ENCODE results near the gene MRPL39.
A peak's percentile ranks its signal among the peaks of the same experiment; 100 is the strongest.

MRPL39 gene

GRCh38 chr21:25607151-25608043 is at the start of gene MRPL39:
Gene MRPL39, minus strand, starts transcription at chr21:25607481. Its CDS starts 6 bp downstream, at chr21:25607475.
- Mint-ChIP-seq H3K9me3 (no peaks in the 10 kb centered on the region), H3K27me3 (no peaks in the 10 kb centered on the region), H3K4me3 (peak within 1 kb of the TSS; percentile 89), H3K36me3 (peaks cover 16% of the 10 kb centered on the region), H3K4me1 (peaks cover 35% of the 10 kb centered on the region), H3K27ac (peak within 1 kb of the TSS; percentile 90)
- peak; percentile 95 for ATAC-seq

- no peak for ATAC-seq
- H3K4me1 Mint-ChIP-seq, result no peaks in the 10 kb centered on the region
- no peak overlapping the region for H3K4me3 Mint-ChIP-seq
- H3K27ac Mint-ChIP-seq, result no peak overlapping the region
- H3K9me3 Mint-ChIP-seq, result peaks cover 3% of the 10 kb centered on the region
- no peaks in the 10 kb centered on the region for H3K36me3 Mint-ChIP-seq
- no peaks in the 10 kb centered on the region for H3K27me3 Mint-ChIP-seq
Measured at GRCh38 chr21:25656412-25656811, 49.1 kb upstream of the MRPL39 start.

- ATAC-seq, result no peak
- Mint-ChIP-seq H3K36me3 (no peaks in the 10 kb centered on the region), H3K4me3 (no peak overlapping the region)
Measured at GRCh38 chr21:25649146-25649545, 41.9 kb upstream of the MRPL39 start.

DNA sequence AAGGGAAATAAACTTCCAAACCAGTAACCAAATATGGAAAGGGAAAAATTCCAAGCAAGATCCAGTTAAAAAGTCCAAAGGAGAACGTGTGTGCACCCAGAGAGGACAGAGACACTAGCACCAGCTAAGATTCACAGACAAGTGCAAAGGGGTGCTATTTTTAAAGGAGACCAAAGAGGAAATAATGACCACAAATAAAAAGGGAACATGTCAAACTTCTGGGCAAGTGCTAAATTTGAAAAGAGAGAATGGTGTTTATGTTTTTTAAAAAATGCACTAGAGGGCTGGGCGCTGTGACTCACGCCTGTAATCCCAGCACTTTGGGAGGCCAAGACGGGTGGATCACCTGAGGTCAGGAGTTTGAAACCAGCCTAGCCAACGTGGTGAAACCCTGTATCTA is 40.4 kb upstream of the MRPL39 start:
- H3K4me1 Mint-ChIP-seq, result peaks cover 16% of the 10 kb centered on the region
- H3K27ac Mint-ChIP-seq, result no peak overlapping the region
- no peak overlapping the region for H3K4me3 Mint-ChIP-seq
- no peak for ATAC-seq
- no peaks in the 10 kb centered on the region for H3K9me3 Mint-ChIP-seq
- no peaks in the 10 kb centered on the region for H3K36me3 Mint-ChIP-seq
- no peaks in the 10 kb centered on the region for H3K27me3 Mint-ChIP-seq

More at GRCh38 chr21:25649146-25649545, 41.9 kb upstream of the MRPL39 start:
- no peaks in the 10 kb centered on the region for H3K27me3 Mint-ChIP-seq
- H3K27ac Mint-ChIP-seq, result no peak overlapping the region
- peaks cover 16% of the 10 kb centered on the region for H3K4me1 Mint-ChIP-seq
- H3K9me3 Mint-ChIP-seq, result no peaks in the 10 kb centered on the region

DNA sequence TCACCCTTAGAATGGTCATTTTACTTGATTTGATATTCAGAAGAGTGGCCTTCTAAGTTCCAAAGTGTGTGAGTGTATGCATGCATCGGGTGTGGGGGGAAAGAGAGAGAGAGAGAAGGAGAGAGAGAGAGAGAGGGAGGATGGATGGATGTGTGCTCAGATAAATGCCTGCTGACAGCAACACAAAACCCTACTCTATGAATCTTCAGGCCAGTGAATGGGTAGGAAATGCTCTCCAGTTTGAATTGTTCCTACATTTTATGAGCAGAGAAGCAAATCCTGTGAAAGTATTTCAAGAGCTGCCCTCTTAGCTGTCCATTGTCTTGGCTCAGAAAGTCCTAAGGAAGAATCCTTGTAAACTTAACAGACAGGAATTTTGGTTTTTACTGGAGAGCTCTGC is 39.2 kb upstream of the MRPL39 start:
- Mint-ChIP-seq H3K4me1 (peaks cover 16% of the 10 kb centered on the region), H3K4me3 (no peak overlapping the region), H3K9me3 (no peaks in the 10 kb centered on the region), H3K36me3 (no peaks in the 10 kb centered on the region), H3K27me3 (no peaks in the 10 kb centered on the region), H3K27ac (no peak overlapping the region)
- ATAC-seq, result no peak

GRCh38 chr21:25643486-25643885 is 36.2 kb upstream of the MRPL39 start:
- ATAC-seq, result no peak
- peaks cover 11% of the 10 kb centered on the region for H3K27me3 Mint-ChIP-seq
- H3K4me1 Mint-ChIP-seq, result peaks cover 30% of the 10 kb centered on the region
- no peak overlapping the region for H3K27ac Mint-ChIP-seq
- no peak overlapping the region for H3K4me3 Mint-ChIP-seq
- H3K36me3 Mint-ChIP-seq, result no peaks in the 10 kb centered on the region
- no peaks in the 10 kb centered on the region for H3K9me3 Mint-ChIP-seq

DNA sequence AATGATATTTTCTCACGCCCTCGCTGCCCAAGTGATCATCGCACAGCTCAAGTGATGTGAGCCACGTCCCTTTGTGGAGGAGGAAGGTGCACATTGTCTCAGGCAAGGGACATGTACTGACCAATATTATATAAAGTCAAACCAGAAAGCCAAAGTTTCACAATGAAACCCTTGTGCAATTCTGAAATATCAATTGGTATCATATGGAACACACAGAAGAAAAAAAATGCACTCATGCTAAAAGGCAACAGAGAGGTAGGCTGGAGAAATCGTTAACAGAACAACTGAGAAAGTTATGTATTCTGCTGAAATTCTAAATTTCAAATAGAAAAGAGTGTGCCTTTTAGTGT is 33.6 kb upstream of the MRPL39 start:
- Mint-ChIP-seq H3K9me3 (no peaks in the 10 kb centered on the region), H3K4me3 (peak overlapping the region; percentile 85), H3K27me3 (peaks cover 36% of the 10 kb centered on the region), H3K27ac (peak overlapping the region; percentile 80), H3K36me3 (no peaks in the 10 kb centered on the region), H3K4me1 (peaks cover 31% of the 10 kb centered on the region)
- ATAC-seq, result no peak

- Mint-ChIP-seq H3K27me3 (peaks cover 41% of the 10 kb centered on the region), H3K27ac (peak overlapping the region; percentile 80), H3K4me3 (peak overlapping the region; percentile 85), H3K9me3 (no peaks in the 10 kb centered on the region), H3K36me3 (no peaks in the 10 kb centered on the region), H3K4me1 (peaks cover 31% of the 10 kb centered on the region)
- ATAC-seq, result peak; percentile 48
Measured at GRCh38 chr21:25640202-25640942, 33.1 kb upstream of the MRPL39 start.

GRCh38 chr21:25639551-25640201 is 32.4 kb upstream of the MRPL39 start:
- Mint-ChIP-seq H3K27ac (peak overlapping the region; percentile 80), H3K36me3 (no peaks in the 10 kb centered on the region), H3K4me3 (peak overlapping the region; percentile 85), H3K27me3 (peaks cover 47% of the 10 kb centered on the region), H3K4me1 (peaks cover 31% of the 10 kb centered on the region), H3K9me3 (no peaks in the 10 kb centered on the region)
- peak; percentile 85 for ATAC-seq

GRCh38 chr21:25638660-25639550 is 31.6 kb upstream of the MRPL39 start, which contains the start of gene JAM2:
Gene JAM2, plus strand, starts transcription at chr21:25639258. Its CDS starts 564 bp downstream, at chr21:25639822.
- Mint-ChIP-seq H3K4me1 (peaks cover 31% of the 10 kb centered on the region), H3K27me3 (peaks cover 47% of the 10 kb centered on the region), H3K9me3 (no peaks in the 10 kb centered on the region), H3K36me3 (no peaks in the 10 kb centered on the region), H3K4me3 (peak within 1 kb of the TSS; percentile 85), H3K27ac (peak within 1 kb of the TSS; percentile 80)
- peak; percentile 75 for ATAC-seq

GRCh38 chr21:25637851-25638659 is 30.8 kb upstream of the MRPL39 start:
- Mint-ChIP-seq H3K27ac (peak overlapping the region; percentile 80), H3K36me3 (no peaks in the 10 kb centered on the region), H3K9me3 (no peaks in the 10 kb centered on the region), H3K4me3 (peak overlapping the region; percentile 85), H3K27me3 (peaks cover 47% of the 10 kb centered on the region), H3K4me1 (peaks cover 31% of the 10 kb centered on the region)
- ATAC-seq, result no peak

- Mint-ChIP-seq H3K4me1 (peaks cover 31% of the 10 kb centered on the region), H3K36me3 (no peaks in the 10 kb centered on the region), H3K4me3 (no peak overlapping the region), H3K9me3 (no peaks in the 10 kb centered on the region), H3K27me3 (peaks cover 47% of the 10 kb centered on the region), H3K27ac (no peak overlapping the region)
- ATAC-seq, result no peak
Measured at GRCh38 chr21:25636727-25637126, 29.4 kb upstream of the MRPL39 start.

GRCh38 chr21:25635310-25635709 is 28.0 kb upstream of the MRPL39 start:
- peaks cover 24% of the 10 kb centered on the region for H3K4me1 Mint-ChIP-seq
- no peak overlapping the region for H3K4me3 Mint-ChIP-seq
- H3K27me3 Mint-ChIP-seq, result peaks cover 39% of the 10 kb centered on the region
- H3K36me3 Mint-ChIP-seq, result no peaks in the 10 kb centered on the region
- H3K9me3 Mint-ChIP-seq, result no peaks in the 10 kb centered on the region
- no peak for ATAC-seq
- no peak overlapping the region for H3K27ac Mint-ChIP-seq

DNA sequence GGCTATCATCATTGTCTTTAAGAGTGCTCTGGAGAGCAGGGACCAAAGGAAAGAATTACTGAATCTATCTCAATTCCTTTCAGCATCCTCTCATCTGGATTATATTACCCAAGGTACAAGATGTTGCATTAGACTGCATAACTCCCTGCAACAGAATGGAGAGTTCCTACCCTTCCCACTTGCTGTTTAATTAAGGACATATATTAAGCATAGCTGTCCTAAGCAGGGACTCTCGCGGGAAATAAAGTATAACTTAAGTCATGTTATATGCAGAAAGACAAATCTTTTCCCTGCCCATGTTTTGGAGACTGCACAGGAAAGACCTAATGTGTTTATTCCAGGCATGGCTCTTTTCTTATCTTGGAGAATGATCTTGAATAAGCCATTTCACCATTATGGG is 25.0 kb upstream of the MRPL39 start:
- no peak overlapping the region for H3K4me3 Mint-ChIP-seq
- no peaks in the 10 kb centered on the region for H3K9me3 Mint-ChIP-seq
- H3K27me3 Mint-ChIP-seq, result peaks cover 24% of the 10 kb centered on the region
- no peak overlapping the region for H3K27ac Mint-ChIP-seq
- no peaks in the 10 kb centered on the region for H3K36me3 Mint-ChIP-seq
- ATAC-seq, result no peak
- H3K4me1 Mint-ChIP-seq, result peaks cover 5% of the 10 kb centered on the region
